PC-9 (cell line): ENCODE results near the gene CUX1. TPM values are rescaled to one million over a fixed set of nuclear protein-coding genes. Genes with fewer than 3 reads are reported as not detected.

Experiments used
- BruUV-seq: library from RNA; stranded (reverse); fragments of 400-500 nt; replicated peaks from 2 replicates; lab custom pipeline; 2021; lab: Mats Ljungman, UMichigan
- CTCF ChIA-PET: fragments of 300-600 bp; sonication (Branson Sonifier 250); formaldehyde crosslinking; loops from one replicate; lab custom pipeline; 2022; ENCODE audit warnings: antibody characterized with exemption; lab: Charles Lee
- POLR2A ChIA-PET: fragments of 300-600 bp; sonication (Branson Sonifier 250); formaldehyde crosslinking; loops from one replicate; lab custom pipeline; 2022; ENCODE audit warnings: antibody characterized with exemption; ENCODE audit not compliant: unreplicated experiment; lab: Charles Lee
- DNase-seq, 2 experiments: peaks; one replicate each; pipeline versions ENCODE4 v3.0.0 to v3.0.0-alpha.2; 2015 to 2022; ENCODE audit warnings: mixed read lengths in 1 of 2
- H2AFZ ChIP-seq: fragments of 200-600 bp; sonication (generic); 2 replicates; pipeline ENCODE4 v1.8.1; 2017; ENCODE audit warnings: antibody characterized with exemption
- H3F3A ChIP-seq: fragments of 200-600 bp; sonication (generic); 2 replicates; pipeline ENCODE4 v1.8.1; 2017; ENCODE audit warnings: antibody characterized with exemption, mild to moderate bottlenecking, low read depth; ENCODE audit not compliant: insufficient read depth
- H3K27ac ChIP-seq: fragments of 200-600 bp; sonication (generic); 2 replicates; pipeline ENCODE4 v1.6.1; 2016; ENCODE audit warnings: mixed run types
- H3K27me3 ChIP-seq: fragments of 200-600 bp; sonication (generic); 2 replicates; pipeline ENCODE4 v1.6.1; 2016; ENCODE audit warnings: low read depth, mixed run types; ENCODE audit not compliant: insufficient read depth
- H3K36me3 ChIP-seq: fragments of 200-600 bp; sonication (generic); 2 replicates; pipeline ENCODE4 v1.6.1; 2016; ENCODE audit warnings: low read depth, mixed run types
- H3K4me1 ChIP-seq: fragments of 200-600 bp; sonication (generic); replicated peaks from 2 replicates; pipeline ENCODE4 v1.6.1; 2016; ENCODE audit warnings: mixed run types; ENCODE audit not compliant: insufficient read depth
- H3K4me2 ChIP-seq: fragments of 200-600 bp; sonication (generic); 2 replicates; pipeline ENCODE4 v1.6.1; 2017; ENCODE audit warnings: mixed run types
- H3K4me3 ChIP-seq: fragments of 200-600 bp; sonication (generic); 2 replicates; pipeline ENCODE4 v1.6.1; 2016; ENCODE audit warnings: mixed run types
- H3K79me2 ChIP-seq: fragments of 200-600 bp; sonication (generic); 2 replicates; pipeline ENCODE4 v1.6.1; 2017; ENCODE audit warnings: low read depth, mixed run types
- H3K9me2 ChIP-seq: fragments of 200-600 bp; sonication (generic); 2 replicates; pipeline ENCODE4 v1.8.1; 2017; ENCODE audit warnings: mild to moderate bottlenecking; ENCODE audit not compliant: insufficient read depth
- H3K9me3 ChIP-seq: fragments of 200-600 bp; sonication (generic); 2 replicates; pipeline ENCODE4 v1.8.1; 2016; ENCODE audit warnings: low read depth; ENCODE audit not compliant: insufficient read depth
- H4K20me1 ChIP-seq: fragments of 200-600 bp; sonication (generic); 2 replicates; pipeline ENCODE4 v1.8.1; 2017; ENCODE audit not compliant: insufficient read depth
- EZH2 ChIP-seq: fragments of 200-600 bp; sonication (generic); IDR thresholded peaks from 2 replicates; pipeline ENCODE4 v1.8.0; 2017; ENCODE audit warnings: antibody characterized with exemption, low read depth
- intact Hi-C: fragments of 100-400 bp; cut with micrococcal nuclease; formaldehyde crosslinking; loops from one replicate; pipeline ENCODE4 v1.10.0; 2022; ENCODE audit not compliant: unreplicated experiment
- total RNA-seq: library from RNA; stranded (reverse); gene quantifications from 2 replicates; pipeline ENCODE4 v1.2.3, GENCODE V29; 2021
- TF ChIP-seq, protein P1 (sequence below): fragments of 200-600 bp; sonication (generic); conservative IDR thresholded peaks from 2 replicates; pipeline ENCODE4 v1.6.1; 2017; ENCODE audit warnings: mixed run types, antibody characterized with exemption, mild to moderate bottlenecking, moderate library complexity

Gene CUX1
- total RNA-seq, 1 experiment from 2014 or later = 83.3 TPM

DNA sequence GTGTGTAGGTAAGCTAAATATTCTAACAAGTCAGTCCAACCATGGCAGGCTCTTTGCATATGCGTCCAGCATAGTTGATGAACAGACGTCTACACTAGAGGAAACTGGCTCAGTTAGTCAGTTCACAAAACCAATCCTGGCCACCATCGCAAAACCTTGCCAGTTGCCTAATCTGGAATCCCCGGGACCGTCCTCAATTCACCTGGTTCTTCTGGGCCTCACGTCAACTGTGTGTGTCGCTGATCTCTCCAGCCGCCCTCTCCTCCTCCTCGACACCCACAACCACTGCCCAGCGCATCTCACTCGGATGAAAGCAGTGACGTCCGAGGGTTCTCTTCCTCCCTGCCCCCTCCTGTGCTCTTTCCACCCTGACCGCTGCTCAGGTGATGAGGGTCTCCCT is 251.4 kb downstream of the CUX1 start:
- Histone ChIP-seq H3K4me1 (peaks cover 6% of the 10 kb centered on the region), H3K36me3 (no peaks in the 10 kb centered on the region), H3K4me2 (no peak overlapping the region), H3K4me3 (no peak overlapping the region), H3K79me2 (no peaks in the 10 kb centered on the region), H3F3A (no peaks in the 10 kb centered on the region), H4K20me1 (peaks cover 9% of the 10 kb centered on the region; the same call in 1 of the 2 replicates), H3K9me2 (no peaks in the 10 kb centered on the region), H2AFZ (no peak overlapping the region), H3K27me3 (no peaks in the 10 kb centered on the region), H3K27ac (no peak overlapping the region), H3K9me3 (no peaks in the 10 kb centered on the region)
- intact Hi-C loops = loop anchor here (10.0 kb wide), 1 partner anchor 64 kb away; no protein-coding TSS in a partner anchor
- POLR2A ChIA-PET = no interaction called here
- no TSS peak for BruUV-seq
- TF ChIP-seq EZH2 = no peak
- TF ChIP-seq, protein P1, sequence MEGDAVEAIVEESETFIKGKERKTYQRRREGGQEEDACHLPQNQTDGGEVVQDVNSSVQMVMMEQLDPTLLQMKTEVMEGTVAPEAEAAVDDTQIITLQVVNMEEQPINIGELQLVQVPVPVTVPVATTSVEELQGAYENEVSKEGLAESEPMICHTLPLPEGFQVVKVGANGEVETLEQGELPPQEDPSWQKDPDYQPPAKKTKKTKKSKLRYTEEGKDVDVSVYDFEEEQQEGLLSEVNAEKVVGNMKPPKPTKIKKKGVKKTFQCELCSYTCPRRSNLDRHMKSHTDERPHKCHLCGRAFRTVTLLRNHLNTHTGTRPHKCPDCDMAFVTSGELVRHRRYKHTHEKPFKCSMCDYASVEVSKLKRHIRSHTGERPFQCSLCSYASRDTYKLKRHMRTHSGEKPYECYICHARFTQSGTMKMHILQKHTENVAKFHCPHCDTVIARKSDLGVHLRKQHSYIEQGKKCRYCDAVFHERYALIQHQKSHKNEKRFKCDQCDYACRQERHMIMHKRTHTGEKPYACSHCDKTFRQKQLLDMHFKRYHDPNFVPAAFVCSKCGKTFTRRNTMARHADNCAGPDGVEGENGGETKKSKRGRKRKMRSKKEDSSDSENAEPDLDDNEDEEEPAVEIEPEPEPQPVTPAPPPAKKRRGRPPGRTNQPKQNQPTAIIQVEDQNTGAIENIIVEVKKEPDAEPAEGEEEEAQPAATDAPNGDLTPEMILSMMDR = no peak
- CTCF ChIA-PET = no interaction called here
- no peak for DNase-seq

DNA sequence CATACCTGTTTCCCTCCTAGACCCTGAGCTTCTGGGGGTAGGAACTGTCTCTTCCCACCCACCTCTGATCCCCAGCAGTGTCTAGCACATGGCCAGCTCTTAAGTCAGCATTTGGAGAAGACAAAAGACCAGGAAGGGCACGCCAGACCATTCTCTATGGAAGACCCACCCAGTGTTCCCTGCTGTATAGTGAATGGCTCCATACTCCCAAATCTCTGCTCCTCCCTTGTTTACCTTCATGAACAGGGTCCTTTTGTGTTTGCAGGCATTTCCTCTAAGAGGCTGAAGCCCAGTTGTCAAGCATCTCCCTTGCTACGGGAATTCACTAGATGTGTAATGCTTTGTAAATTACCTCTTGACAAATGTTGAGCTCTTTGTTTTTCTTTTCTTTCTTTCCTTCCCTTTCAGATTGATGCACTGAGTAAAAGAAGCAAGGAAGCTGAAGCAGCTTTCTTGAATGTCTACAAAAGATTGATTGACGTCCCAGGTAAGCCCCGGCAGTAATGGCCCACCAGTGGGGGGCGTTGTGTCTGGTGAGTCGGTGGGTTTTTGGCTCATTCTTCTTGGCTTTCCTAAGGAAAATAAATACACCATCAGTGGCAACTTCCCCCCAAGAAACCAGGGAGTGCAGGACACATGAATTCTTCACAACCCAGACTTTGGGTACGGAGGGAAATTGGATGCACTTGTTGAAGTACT is 252.7 kb downstream of the CUX1 start:
- POLR2A ChIA-PET = no interaction called here
- no peak overlapping the region for H3K4me3 ChIP-seq
- no peaks in the 10 kb centered on the region for H3K9me3 ChIP-seq
- intact Hi-C loops = loop anchor here (10.0 kb wide), 1 partner anchor 65 kb away; no protein-coding TSS in a partner anchor
- no peak overlapping the region for H2AFZ ChIP-seq
- H3K9me2 ChIP-seq = no peaks in the 10 kb centered on the region
- H3K4me2 ChIP-seq = no peak overlapping the region
- H3K4me1 ChIP-seq = no peaks in the 10 kb centered on the region
- no peaks in the 10 kb centered on the region for H3F3A ChIP-seq
- DNase-seq = no peak
- no peak overlapping the region for H3K27ac ChIP-seq
- TF ChIP-seq, protein P1 = no peak
- no peak for TF ChIP-seq EZH2
- 0 out of 2 replicates have a peak, but pooled peaks cover 2% of the 10 kb centered on the region for H4K20me1 ChIP-seq
- H3K79me2 ChIP-seq = no peaks in the 10 kb centered on the region
- CTCF ChIA-PET = no interaction called here
- no peaks in the 10 kb centered on the region for H3K27me3 ChIP-seq
- H3K36me3 ChIP-seq = no peaks in the 10 kb centered on the region
- no TSS peak for BruUV-seq

DNA sequence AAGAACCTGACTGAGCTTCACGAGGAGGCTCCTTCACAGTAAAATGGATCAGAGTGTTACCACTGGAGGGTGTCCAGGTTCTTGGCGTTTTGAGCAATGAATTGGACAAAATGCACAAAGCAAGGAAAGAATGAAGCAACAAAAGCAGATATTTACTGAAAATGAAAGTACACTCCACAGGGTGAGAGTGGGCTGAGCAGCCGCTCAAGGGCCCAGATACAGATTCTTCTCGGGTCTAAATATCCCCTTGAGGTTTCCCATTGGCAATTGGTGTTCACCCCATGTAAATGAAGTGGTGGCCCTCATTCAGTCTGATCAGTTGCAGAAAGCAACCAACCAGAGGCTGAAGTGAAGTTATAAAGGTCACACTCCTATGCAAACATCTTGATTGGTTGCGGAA is 254.6 kb downstream of the CUX1 start:
- BruUV-seq = no TSS peak
- TF ChIP-seq, protein P1 = no peak
- no peak for TF ChIP-seq EZH2
- POLR2A ChIA-PET = no interaction called here
- H3K79me2 ChIP-seq = no peaks in the 10 kb centered on the region
- no peak for DNase-seq
- H3K4me1 ChIP-seq = no peaks in the 10 kb centered on the region
- no peak overlapping the region for H3K4me2 ChIP-seq
- H3K27me3 ChIP-seq = no peaks in the 10 kb centered on the region
- H3F3A ChIP-seq = no peaks in the 10 kb centered on the region
- H3K36me3 ChIP-seq = no peaks in the 10 kb centered on the region
- H3K4me3 ChIP-seq = no peak overlapping the region
- intact Hi-C loops = no loop called here
- no peaks in the 10 kb centered on the region for H3K9me3 ChIP-seq
- no peak overlapping the region for H3K27ac ChIP-seq
- no peaks in the 10 kb centered on the region for H4K20me1 ChIP-seq
- H2AFZ ChIP-seq = no peak overlapping the region
- no peaks in the 10 kb centered on the region for H3K9me2 ChIP-seq
- CTCF ChIA-PET = no interaction called here
